ENCODE data around the gene THEM5. TPM values are rescaled to one million over a fixed set of nuclear protein-coding genes. Genes with fewer than 3 reads are reported as not detected.
"Not testable (repeated sequence)": the region's sequence is repeated elsewhere in the genome, so short reads cannot be mapped to it uniquely, and the experiment has no call there.

THEM5 gene
- total and polyA plus RNA-seq, 7 experiments from 2014 or later: not detected

DNA sequence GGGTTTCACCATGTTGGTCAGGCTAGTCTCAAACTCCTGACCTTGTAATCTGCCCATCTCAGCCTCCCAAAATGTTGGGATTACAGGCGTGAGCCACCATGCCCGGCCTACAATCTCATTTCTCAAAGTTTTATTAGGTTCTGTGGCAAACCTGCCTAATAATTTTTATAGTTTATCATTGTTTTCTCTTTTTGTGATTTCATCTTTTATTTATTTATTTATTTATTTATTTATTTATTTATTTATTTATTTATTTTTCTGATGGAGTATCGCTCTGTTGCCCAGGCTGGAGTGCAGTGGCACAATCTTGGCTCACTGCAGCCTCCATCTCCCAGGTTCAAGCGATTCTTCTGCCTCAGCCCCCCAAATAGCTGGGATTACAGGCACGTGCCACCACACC lies 31.4 kb upstream of the THEM5 start:
- H3K36me3 Mint-ChIP-seq: peaks cover 4 to 48% (median 28%) of the 10 kb centered on the region in 5 donors
- ChIA-PET CTCF (interaction anchor here (1.2 kb wide), 1 partner anchor 117 kb away, joined by 4 read pairs; no protein-coding TSS in a partner anchor), POLR2A (interaction anchor here (1.0 to 2.2 kb wide), 4 partner anchors 13 to 24 kb away, joined by 3 to 5 read pairs (median 3); no protein-coding TSS in a partner anchor)
- H3K9me3 Mint-ChIP-seq; ATAC-seq; H3K9me3 ChIP-seq (ENCODE audit: control insufficient read depth in 2 of 3, low read length in 3 of 3); H3K27ac Mint-ChIP-seq; H3K27me3 Mint-ChIP-seq; H3K4me3 Mint-ChIP-seq; DNase-seq; H3K27ac ChIP-seq (ENCODE audit: low read depth, low read length); H3K4me1 ChIP-seq (ENCODE audit: control insufficient read depth in 2 of 2, insufficient read depth in 2 of 2, low read length in 2 of 2); H3K4me3 ChIP-seq (ENCODE audit: low read length); H3K27me3 ChIP-seq (ENCODE audit: control insufficient read depth in 2 of 2, insufficient read depth in 2 of 2, low read length in 2 of 2): not testable (repeated sequence)
- H3K4me1 Mint-ChIP-seq: peaks cover 4 to 13% (median 6%) of the 10 kb centered on the region in 7 donors
- intact Hi-C loops (cut with micrococcal nuclease): loop anchor here in 1 of 2 donors (10.0 kb wide), 1 partner anchor 80 kb away; no protein-coding TSS in a partner anchor
- H3K36me3 ChIP-seq (ENCODE audit: control insufficient read depth in 2 of 3, insufficient read depth in 3 of 3, low read length in 3 of 3): peaks cover 0 to 20% (median 9%) of the 10 kb centered on the region in 3 experiments

DNA sequence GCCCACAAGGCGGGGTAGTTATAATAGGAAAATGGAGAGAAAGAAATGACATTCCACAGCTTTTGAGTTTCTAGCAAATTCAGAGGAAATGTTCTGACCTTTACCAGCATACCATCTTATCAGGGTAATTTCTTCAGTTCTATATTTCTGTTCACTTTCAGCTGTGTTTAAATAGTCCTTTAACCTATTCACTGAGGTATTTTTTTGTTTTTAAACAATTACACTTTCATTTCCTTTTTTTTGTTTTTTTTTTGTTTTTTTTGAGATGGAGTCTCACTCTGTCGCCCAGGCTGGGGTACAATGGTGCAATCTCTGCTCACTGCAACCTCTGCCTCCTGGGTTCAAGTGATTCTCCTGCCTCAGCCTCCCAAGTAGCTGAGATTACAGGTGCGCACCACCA lies 30.9 kb upstream of the THEM5 start:
- not testable (repeated sequence) for H3K9me3 ChIP-seq (ENCODE audit: control insufficient read depth in 2 of 3, low read length in 3 of 3); H3K27ac ChIP-seq (ENCODE audit: low read depth, low read length); ATAC-seq; H3K4me1 ChIP-seq (ENCODE audit: control insufficient read depth in 2 of 2, insufficient read depth in 2 of 2, low read length in 2 of 2); H3K9me3 Mint-ChIP-seq; H3K27me3 Mint-ChIP-seq; H3K4me3 ChIP-seq (ENCODE audit: low read length); H3K4me3 Mint-ChIP-seq; H3K27me3 ChIP-seq (ENCODE audit: control insufficient read depth in 2 of 2, insufficient read depth in 2 of 2, low read length in 2 of 2); H3K27ac Mint-ChIP-seq; DNase-seq
- ChIA-PET CTCF (interaction anchor here (0.8 to 1.2 kb wide), 2 partner anchors 83 to 117 kb away, joined by 4 to 5 read pairs; no protein-coding TSS in a partner anchor), POLR2A (interaction anchor here (1.0 to 2.2 kb wide), 4 partner anchors 14 to 24 kb away, joined by 3 to 5 read pairs (median 3); no protein-coding TSS in a partner anchor)
- H3K36me3 ChIP-seq (ENCODE audit: control insufficient read depth in 2 of 3, insufficient read depth in 3 of 3, low read length in 3 of 3): peaks cover 0 to 20% (median 9%) of the 10 kb centered on the region in 3 experiments
- intact Hi-C loops (cut with micrococcal nuclease): loop anchor here in 1 of 2 donors (10.0 kb wide), 1 partner anchor 80 kb away; no protein-coding TSS in a partner anchor
- Mint-ChIP-seq H3K36me3 (peaks cover 4 to 46% (median 26%) of the 10 kb centered on the region in 5 donors), H3K4me1 (peaks cover 4 to 12% (median 5%) of the 10 kb centered on the region in 7 donors)

DNA sequence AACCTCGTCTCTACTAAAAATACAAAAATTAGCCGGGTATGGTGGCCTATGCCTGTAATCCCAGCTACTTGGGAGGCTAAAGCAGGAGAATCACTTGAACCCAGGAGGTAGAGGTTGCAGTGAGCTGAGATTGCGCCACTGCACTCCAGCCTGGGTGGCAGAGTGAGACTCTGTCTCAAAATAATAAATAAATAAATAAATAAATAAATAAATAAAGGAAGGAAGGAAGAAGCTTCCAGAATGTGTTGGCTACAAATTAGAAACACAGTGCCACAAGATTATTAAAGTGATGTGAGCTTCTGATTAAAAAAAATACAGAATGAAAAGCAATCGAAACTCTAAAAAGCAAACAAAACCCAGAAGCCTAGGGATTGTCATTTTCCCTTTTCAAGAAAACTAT lies 30.4 kb upstream of the THEM5 start:
- not testable (repeated sequence) for ATAC-seq; H3K4me3 ChIP-seq (ENCODE audit: low read length); H3K27me3 ChIP-seq (ENCODE audit: control insufficient read depth in 2 of 2, insufficient read depth in 2 of 2, low read length in 2 of 2); H3K27me3 Mint-ChIP-seq; H3K27ac ChIP-seq (ENCODE audit: low read depth, low read length); H3K4me1 Mint-ChIP-seq; DNase-seq; H3K4me3 Mint-ChIP-seq; H3K9me3 ChIP-seq (ENCODE audit: control insufficient read depth in 2 of 3, low read length in 3 of 3); H3K9me3 Mint-ChIP-seq; H3K27ac Mint-ChIP-seq; H3K4me1 ChIP-seq (ENCODE audit: control insufficient read depth in 2 of 2, insufficient read depth in 2 of 2, low read length in 2 of 2)
- intact Hi-C loops (cut with micrococcal nuclease): loop anchor here in 1 of 2 donors (10.0 kb wide), 1 partner anchor 81 kb away; no protein-coding TSS in a partner anchor
- POLR2A ChIA-PET: interaction anchor here (1.2 to 1.4 kb wide), 2 partner anchors 23 to 25 kb away, joined by 3 read pairs; no protein-coding TSS in a partner anchor
- H3K36me3 ChIP-seq (ENCODE audit: control insufficient read depth in 2 of 3, insufficient read depth in 3 of 3, low read length in 3 of 3): peaks cover 0 to 20% (median 9%) of the 10 kb centered on the region in 3 experiments
- peaks cover 4 to 42% (median 24%) of the 10 kb centered on the region in 5 donors for H3K36me3 Mint-ChIP-seq
- CTCF ChIA-PET: interaction anchor here (0.8 to 1.2 kb wide), 3 partner anchors 84 to 135 kb away, joined by 3 to 5 read pairs (median 4); no protein-coding TSS in a partner anchor

DNA sequence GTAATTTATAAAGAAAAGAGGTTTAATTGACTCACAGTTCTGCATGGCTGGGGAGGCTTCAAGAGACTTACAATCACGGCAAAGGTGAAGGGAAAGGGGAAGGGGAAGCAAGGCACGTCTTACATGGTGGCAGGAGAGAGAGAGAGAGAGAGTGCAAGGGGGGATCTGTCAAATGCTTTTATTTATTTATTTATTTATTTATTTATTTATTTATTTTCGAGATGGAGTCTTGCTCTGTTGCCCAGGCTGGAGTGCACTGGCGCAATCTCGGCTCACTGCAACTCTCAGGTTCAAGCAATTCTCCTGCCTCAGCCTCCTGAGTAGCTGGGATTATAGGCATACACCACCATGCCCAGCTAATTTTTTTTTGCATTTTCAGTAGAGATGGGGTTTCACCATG lies 29.4 kb upstream of the THEM5 start:
- not testable (repeated sequence) for H3K27me3 ChIP-seq (ENCODE audit: control insufficient read depth in 2 of 2, insufficient read depth in 2 of 2, low read length in 2 of 2); ATAC-seq; H3K4me1 Mint-ChIP-seq; H3K4me3 ChIP-seq (ENCODE audit: low read length); DNase-seq; H3K4me1 ChIP-seq (ENCODE audit: control insufficient read depth in 2 of 2, insufficient read depth in 2 of 2, low read length in 2 of 2); H3K4me3 Mint-ChIP-seq; H3K9me3 ChIP-seq (ENCODE audit: control insufficient read depth in 2 of 3, low read length in 3 of 3); H3K27me3 Mint-ChIP-seq; H3K27ac ChIP-seq (ENCODE audit: low read depth, low read length); H3K9me3 Mint-ChIP-seq
- peaks cover 0 to 20% (median 5%) of the 10 kb centered on the region in 3 experiments for H3K36me3 ChIP-seq (ENCODE audit: control insufficient read depth in 2 of 3, insufficient read depth in 3 of 3, low read length in 3 of 3)
- Mint-ChIP-seq H3K27ac (peak overlapping the region in 1 of 9 donors; percentile 20), H3K36me3 (peaks cover 8 to 41% (median 24%) of the 10 kb centered on the region in 5 donors)
- POLR2A ChIA-PET: interaction anchor here (0.6 to 2.9 kb wide), 2 partner anchors 15 to 221 kb away, joined by 3 to 10 read pairs; no protein-coding TSS in a partner anchor
- CTCF ChIA-PET: interaction anchor here (0.6 to 2.2 kb wide), 3 partner anchors 14 to 303 kb away, joined by 4 to 5 read pairs (median 4); no protein-coding TSS in a partner anchor
- intact Hi-C loops (cut with micrococcal nuclease): loop anchor here in 1 of 2 donors (10.0 kb wide), 1 partner anchor 82 kb away; no protein-coding TSS in a partner anchor

DNA sequence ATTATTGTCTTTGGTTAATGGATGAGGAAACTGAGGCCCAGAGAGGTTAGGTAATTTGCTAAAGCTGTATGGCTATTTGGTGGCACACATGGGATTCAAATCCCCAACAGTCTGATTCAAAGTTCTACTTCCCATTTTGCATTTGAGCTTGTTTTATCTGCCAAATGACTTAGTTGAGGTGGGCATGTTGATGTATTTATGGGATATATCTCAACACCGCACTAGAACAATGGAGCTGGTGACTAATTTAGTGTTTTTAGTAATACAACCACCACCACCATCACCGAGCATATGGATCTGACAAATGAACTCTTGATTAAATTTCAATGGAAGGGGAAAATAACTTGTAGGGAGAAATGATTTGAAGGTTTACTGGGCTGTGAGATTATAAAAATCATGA lies 29.0 kb upstream of the THEM5 start:
- Histone ChIP-seq H3K27me3 (ENCODE audit: control insufficient read depth in 2 of 2, insufficient read depth in 2 of 2, low read length in 2 of 2) (no peaks in the 10 kb centered on the region), H3K9me3 (ENCODE audit: control insufficient read depth in 2 of 3, low read length in 3 of 3) (no peaks in the 10 kb centered on the region), H3K4me3 (ENCODE audit: low read length) (no peak overlapping the region), H3K27ac (ENCODE audit: low read depth, low read length) (no peak overlapping the region), H3K4me1 (ENCODE audit: control insufficient read depth in 2 of 2, insufficient read depth in 2 of 2, low read length in 2 of 2) (no peaks in the 10 kb centered on the region), H3K36me3 (ENCODE audit: control insufficient read depth in 2 of 3, insufficient read depth in 3 of 3, low read length in 3 of 3) (peaks cover 0 to 19% (median under 1%) of the 10 kb centered on the region in 3 experiments)
- intact Hi-C loops (cut with micrococcal nuclease): loop anchor here in 1 of 2 donors (10.0 kb wide), 1 partner anchor 82 kb away; no protein-coding TSS in a partner anchor
- H3K9me3 Mint-ChIP-seq: no peaks in the 10 kb centered on the region
- peak overlapping the region in 2 of 9 donors; percentile 8 to 20 for H3K27ac Mint-ChIP-seq
- ChIA-PET POLR2A (interaction anchor here (0.6 to 2.9 kb wide), 3 partner anchors 15 to 222 kb away, joined by 3 to 10 read pairs (median 3); no protein-coding TSS in a partner anchor), CTCF (interaction anchor here (2.0 to 2.2 kb wide), 2 partner anchors 14 to 85 kb away, joined by 4 to 5 read pairs; no protein-coding TSS in a partner anchor)
- H3K4me1 Mint-ChIP-seq: peaks cover 0 to 10% (median 2%) of the 10 kb centered on the region in 7 donors
- ATAC-seq (no peak), DNase-seq (no peak)
- peaks cover 9 to 37% (median 24%) of the 10 kb centered on the region in 5 donors for H3K36me3 Mint-ChIP-seq
- H3K27me3 Mint-ChIP-seq: no peaks in the 10 kb centered on the region
- H3K4me3 Mint-ChIP-seq: no peak overlapping the region

DNA sequence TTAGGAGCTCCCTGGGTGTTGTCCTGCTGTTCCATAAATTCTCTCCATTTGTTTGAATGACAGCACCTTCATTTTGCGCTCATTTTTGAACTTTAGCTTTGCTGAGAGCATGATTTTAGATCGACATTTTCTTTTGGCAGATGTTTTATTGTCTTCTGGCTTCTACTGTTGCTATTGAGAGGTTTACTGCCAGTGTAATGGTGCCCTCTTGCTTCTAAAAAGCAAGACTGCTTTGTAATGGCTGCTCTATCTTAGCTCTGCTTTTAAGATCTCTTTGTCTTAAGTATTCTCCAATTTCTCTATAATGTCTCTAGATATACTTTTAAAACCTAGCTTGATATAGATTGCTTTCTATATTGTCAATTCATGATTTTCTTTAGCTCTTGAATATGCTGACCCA lies 28.0 kb upstream of the THEM5 start:
- Mint-ChIP-seq H3K4me1 (peaks cover 0 to 15% (median 4%) of the 10 kb centered on the region in 7 donors), H3K27me3 (no peaks in the 10 kb centered on the region), H3K27ac (peak overlapping the region in 1 of 9 donors; percentile 80), H3K36me3 (peaks cover 9 to 39% (median 23%) of the 10 kb centered on the region in 5 donors), H3K4me3 (no peak overlapping the region), H3K9me3 (no peaks in the 10 kb centered on the region)
- H3K9me3 ChIP-seq (ENCODE audit: control insufficient read depth in 2 of 3, low read length in 3 of 3): no peaks in the 10 kb centered on the region
- POLR2A ChIA-PET: interaction anchor here (0.7 to 2.9 kb wide), 2 partner anchors 16 to 118 kb away, joined by 3 to 10 read pairs; partner anchors contain the start of gene MRPL9
- intact Hi-C loops (cut with micrococcal nuclease): loop anchor here in 1 of 2 donors (10.0 kb wide), 1 partner anchor 83 kb away; no protein-coding TSS in a partner anchor
- H3K27me3 ChIP-seq (ENCODE audit: control insufficient read depth in 2 of 2, insufficient read depth in 2 of 2, low read length in 2 of 2): no peaks in the 10 kb centered on the region
- no peak overlapping the region for H3K4me3 ChIP-seq (ENCODE audit: low read length)
- no peak overlapping the region for H3K27ac ChIP-seq (ENCODE audit: low read depth, low read length)
- ATAC-seq: no peak
- peaks cover 0 to 16% (median 0%) of the 10 kb centered on the region in 3 experiments for H3K36me3 ChIP-seq (ENCODE audit: control insufficient read depth in 2 of 3, insufficient read depth in 3 of 3, low read length in 3 of 3)
- no peaks in the 10 kb centered on the region for H3K4me1 ChIP-seq (ENCODE audit: control insufficient read depth in 2 of 2, insufficient read depth in 2 of 2, low read length in 2 of 2)
- no peak for DNase-seq
- CTCF ChIA-PET: interaction anchor here (0.6 to 2.2 kb wide), 5 partner anchors 9 to 437 kb away, joined by 3 to 5 read pairs (median 4); no protein-coding TSS in a partner anchor

All from naive thymus-derived CD4-positive, alpha-beta T cell (primary cell).